Transverse colon (tissue), 4 donors: ENCODE measurements around the gene AGPAT3. TPM values are rescaled to one million over a fixed set of nuclear protein-coding genes. Genes with fewer than 3 reads are reported as not detected.

Experiments
- DNase-seq: peaks from one replicate; pipeline ENCODE4 v3.0.0-alpha.2; 2019
- H3K27ac ChIP-seq, 4 donors: fragments of 200-600 bp; sonication (generic); 2 replicates each; pipeline ENCODE4 v1.5.1; 2016 to 2018; ENCODE audit warnings: inconsistent platforms in 4 of 4
- H3K27me3 ChIP-seq: fragments of 200-600 bp; sonication (generic); 2 replicates; pipeline ENCODE4 v1.5.1; 2017; ENCODE audit warnings: inconsistent platforms
- H3K36me3 ChIP-seq, 4 donors: fragments of 200-600 bp; sonication (generic); 2 replicates each; pipeline ENCODE4 v1.5.1; 2017 to 2019; ENCODE audit warnings: inconsistent platforms in 4 of 4
- H3K4me1 ChIP-seq, 4 donors: fragments of 200-600 bp; sonication (generic); 2 replicates each; pipeline ENCODE4 v1.5.1; 2017 to 2020; ENCODE audit warnings: inconsistent platforms in 4 of 4
- H3K4me3 ChIP-seq, 4 donors: fragments of 200-600 bp; sonication (generic); 1 replicate in 1 of 4; 2 replicates in 3 of 4; pipeline versions ENCODE4 v1.5.1 to v1.6.1; 2017 to 2019; ENCODE audit warnings: inconsistent platforms in 4 of 4
- H3K9me3 ChIP-seq, 2 donors: fragments of 200-600 bp; sonication (generic); 2 replicates each; pipeline ENCODE4 v1.5.1; 2017 to 2019; ENCODE audit warnings: inconsistent platforms in 2 of 2
- EP300 ChIP-seq: sonication (generic); formaldehyde crosslinking; IDR thresholded peaks from one replicate; pipeline ENCODE4 v1.6.1; 2017; ENCODE audit warnings: antibody characterized with exemption, low read depth
- POLR2A ChIP-seq: fragments of 450-650 bp; IDR thresholded peaks from one replicate; pipeline ENCODE4 v1.6.1; 2016; ENCODE audit warnings: antibody characterized with exemption, mild to moderate bottlenecking, moderate library complexity
- POLR2AphosphoS5 ChIP-seq, 3 donors: sonication (generic); formaldehyde crosslinking; IDR thresholded peaks; one replicate each; pipeline ENCODE4 v1.6.1; 2016; ENCODE audit warnings: antibody characterized with exemption in 3 of 3
- WGBS, 2 donors: methylation state at CpG; one replicate each; pipeline ENCODE4 v1.1.5; 2018; ENCODE audit warnings: low coverage in 1 of 2; 5-methylcytosine and 5-hydroxymethylcytosine counted together
- in situ Hi-C, 4 donors: fragments of 200-750 bp; cut with MboI; loops; one replicate each; pipeline versions ENCODE4 v1.15.0 to v1.15.1; 2017; ENCODE audit warnings: low sequenced_read_pairs in 3 of 4, low pct_ligation_motif_present in 1 of 4, low pct_unique_long_range_greater_than_20kb in 1 of 4
- intact Hi-C: fragments of 100-400 bp; cut with DNase I; formaldehyde crosslinking; loops from one replicate; pipeline ENCODE4 v1.15.1; 2023; ENCODE audit warnings: low total_unique reads
- total RNA-seq, 4 donors: library from RNA; depleted of rRNA; stranded (reverse); fragments of >200 nt; gene quantifications; one replicate each; pipeline ENCODE4 v1.1.0, GENCODE V29; 2016
- TF ChIP-seq, protein P1 (sequence below), 5 experiments: fragments of 200-600 bp in 3 of 5; fragments of 450-650 bp in 2 of 5; sonication (generic) in 3 of 5; IDR thresholded peaks; 1 replicate in 2 of 5; 2 replicates in 3 of 5; pipeline ENCODE4 v1.5.1; 2016 to 2017; ENCODE audit warnings: antibody characterized with exemption in 5 of 5, inconsistent platforms in 3 of 5, mild to moderate bottlenecking in 2 of 5, moderate library complexity in 1 of 5

The AGPAT3 gene, protein sequence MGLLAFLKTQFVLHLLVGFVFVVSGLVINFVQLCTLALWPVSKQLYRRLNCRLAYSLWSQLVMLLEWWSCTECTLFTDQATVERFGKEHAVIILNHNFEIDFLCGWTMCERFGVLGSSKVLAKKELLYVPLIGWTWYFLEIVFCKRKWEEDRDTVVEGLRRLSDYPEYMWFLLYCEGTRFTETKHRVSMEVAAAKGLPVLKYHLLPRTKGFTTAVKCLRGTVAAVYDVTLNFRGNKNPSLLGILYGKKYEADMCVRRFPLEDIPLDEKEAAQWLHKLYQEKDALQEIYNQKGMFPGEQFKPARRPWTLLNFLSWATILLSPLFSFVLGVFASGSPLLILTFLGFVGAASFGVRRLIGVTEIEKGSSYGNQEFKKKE
- total RNA-seq = 100 to 1,000 TPM in 1 of 4 donors, 10 to 100 TPM in 3; 59.9 to 116 (median 85.3) TPM

DNA sequence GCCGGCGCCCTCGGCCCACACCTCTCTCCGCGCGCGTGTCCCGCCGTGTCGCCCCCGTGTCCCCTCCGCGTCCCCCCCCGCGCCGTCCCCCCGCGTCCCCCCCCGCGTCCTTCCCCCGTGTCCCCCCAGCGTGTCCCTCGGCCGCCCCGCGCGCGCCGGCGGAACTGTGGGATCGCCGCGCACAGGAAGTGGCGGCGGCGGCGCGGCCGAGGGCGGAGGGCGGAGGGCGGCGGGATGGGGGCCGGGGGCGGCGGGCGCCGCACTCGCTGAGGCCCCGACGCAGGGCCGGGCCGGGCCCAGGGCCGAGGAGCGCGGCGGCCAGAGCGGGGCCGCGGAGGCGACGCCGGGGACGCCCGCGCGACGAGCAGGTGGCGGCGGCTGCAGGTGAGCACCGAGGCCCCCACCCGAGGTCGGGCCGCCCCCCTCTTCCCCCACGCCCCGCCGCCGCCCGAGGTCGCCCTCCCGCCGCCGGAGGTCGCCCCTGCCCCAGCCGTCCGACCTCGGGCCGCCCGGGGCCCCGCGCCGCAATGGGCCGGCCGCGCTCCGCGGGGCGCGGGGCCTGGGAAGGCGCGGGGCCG is at the start of gene AGPAT3:
TSS of gene AGPAT3 (plus strand) at position 262 of the 578 bp plus-strand sequence. CDS start 94,459 bp downstream, outside the sequence.
- intact Hi-C loops = no loop called here
- no CpG with 5 or more reads among the region's 102 CpGs for WGBS, 2 donors
- Histone ChIP-seq H3K27ac (peak within 1 kb of the TSS; percentile 97 to 99 (median 98)), H3K4me1 (peaks cover 19 to 52% (median 26%) of the 10 kb centered on the region in 4 donors), H3K9me3 (no peaks in the 10 kb centered on the region), H3K36me3 (no peaks in the 10 kb centered on the region), H3K27me3 (no peaks in the 10 kb centered on the region), H3K4me3 (peak within 1 kb of the TSS; percentile 88 to 96 (median 94))
- no peak for TF ChIP-seq EP300
- TF ChIP-seq POLR2AphosphoS5 (IDR thresholded peaks at IDR 0.05) = no peak
- no peak for TF ChIP-seq POLR2A
- TF ChIP-seq, protein P1, sequence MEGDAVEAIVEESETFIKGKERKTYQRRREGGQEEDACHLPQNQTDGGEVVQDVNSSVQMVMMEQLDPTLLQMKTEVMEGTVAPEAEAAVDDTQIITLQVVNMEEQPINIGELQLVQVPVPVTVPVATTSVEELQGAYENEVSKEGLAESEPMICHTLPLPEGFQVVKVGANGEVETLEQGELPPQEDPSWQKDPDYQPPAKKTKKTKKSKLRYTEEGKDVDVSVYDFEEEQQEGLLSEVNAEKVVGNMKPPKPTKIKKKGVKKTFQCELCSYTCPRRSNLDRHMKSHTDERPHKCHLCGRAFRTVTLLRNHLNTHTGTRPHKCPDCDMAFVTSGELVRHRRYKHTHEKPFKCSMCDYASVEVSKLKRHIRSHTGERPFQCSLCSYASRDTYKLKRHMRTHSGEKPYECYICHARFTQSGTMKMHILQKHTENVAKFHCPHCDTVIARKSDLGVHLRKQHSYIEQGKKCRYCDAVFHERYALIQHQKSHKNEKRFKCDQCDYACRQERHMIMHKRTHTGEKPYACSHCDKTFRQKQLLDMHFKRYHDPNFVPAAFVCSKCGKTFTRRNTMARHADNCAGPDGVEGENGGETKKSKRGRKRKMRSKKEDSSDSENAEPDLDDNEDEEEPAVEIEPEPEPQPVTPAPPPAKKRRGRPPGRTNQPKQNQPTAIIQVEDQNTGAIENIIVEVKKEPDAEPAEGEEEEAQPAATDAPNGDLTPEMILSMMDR (IDR thresholded peaks at IDR 0.05) = no peak
- in situ Hi-C loops = no loop called here
- DNase-seq = no peak

DNA sequence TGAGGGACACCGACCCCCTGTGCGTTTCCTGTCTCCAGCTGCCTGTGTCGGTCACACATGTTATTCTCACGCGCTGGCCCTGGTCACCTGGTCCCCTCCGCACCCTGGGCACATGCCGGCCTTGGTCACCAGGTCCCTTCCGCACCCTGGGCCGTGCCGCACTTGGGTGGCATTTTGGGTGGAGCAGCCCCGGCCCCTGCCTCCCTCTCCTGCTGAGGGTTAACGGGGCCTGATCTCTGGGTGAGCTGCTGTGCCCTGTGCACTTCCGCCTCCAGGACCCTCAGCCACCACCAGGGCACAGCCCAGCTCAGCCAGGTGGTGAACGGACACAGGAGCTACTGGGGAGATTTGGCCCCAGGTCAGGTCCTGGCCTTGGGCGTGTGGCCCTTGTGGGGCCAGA is 49.0 kb upstream of the AGPAT3 start:
- in situ Hi-C loops (loop anchor here in 2 of 4 donors (25.0 kb wide), 2 partner anchors 121 to 171 kb away; no protein-coding TSS in a partner anchor), intact Hi-C loops (no loop called here)
- no peaks in the 10 kb centered on the region for H3K36me3 ChIP-seq
- no peaks in the 10 kb centered on the region for H3K9me3 ChIP-seq
- peaks cover 2 to 31% (median 21%) of the 10 kb centered on the region in 4 donors for H3K4me1 ChIP-seq
- H3K27me3 ChIP-seq = no peaks in the 10 kb centered on the region
- TF ChIP-seq EP300 = no peak
- TF ChIP-seq POLR2AphosphoS5 (IDR thresholded peaks at IDR 0.05) = no peak
- TF ChIP-seq POLR2A = no peak
- H3K27ac ChIP-seq = no peak overlapping the region
- no peak for DNase-seq
- WGBS, 2 donors = 86 to 89% methylated on average over 7 to 15 of the region's 15 CpGs
- H3K4me3 ChIP-seq = no peak overlapping the region

DNA sequence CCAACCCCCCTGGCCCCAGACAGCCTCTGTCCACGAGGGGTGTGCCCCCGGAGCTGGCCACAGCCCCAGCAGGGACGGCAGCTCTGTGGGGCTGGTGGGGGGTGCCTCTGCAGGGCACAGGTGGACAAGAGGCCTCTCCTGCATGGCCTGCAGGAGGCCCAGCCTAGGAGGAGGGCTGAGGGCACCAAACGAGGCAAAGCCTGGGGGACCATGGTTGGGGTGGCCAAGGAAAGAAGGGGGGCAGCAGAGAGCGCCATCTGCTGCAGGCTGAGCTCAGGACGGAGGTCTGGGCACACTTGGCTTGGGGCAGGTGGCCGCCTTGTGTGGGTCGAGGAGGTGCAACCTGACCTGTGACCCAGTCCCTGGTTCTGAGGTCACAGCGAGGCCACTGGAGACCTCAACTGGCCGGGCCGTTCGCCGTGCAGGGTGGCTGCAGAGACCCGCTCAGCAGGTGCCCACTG is 48.4 kb upstream of the AGPAT3 start:
- in situ Hi-C loops = loop anchor here in 2 of 4 donors (25.0 kb wide), 2 partner anchors 121 to 171 kb away; no protein-coding TSS in a partner anchor

DNA sequence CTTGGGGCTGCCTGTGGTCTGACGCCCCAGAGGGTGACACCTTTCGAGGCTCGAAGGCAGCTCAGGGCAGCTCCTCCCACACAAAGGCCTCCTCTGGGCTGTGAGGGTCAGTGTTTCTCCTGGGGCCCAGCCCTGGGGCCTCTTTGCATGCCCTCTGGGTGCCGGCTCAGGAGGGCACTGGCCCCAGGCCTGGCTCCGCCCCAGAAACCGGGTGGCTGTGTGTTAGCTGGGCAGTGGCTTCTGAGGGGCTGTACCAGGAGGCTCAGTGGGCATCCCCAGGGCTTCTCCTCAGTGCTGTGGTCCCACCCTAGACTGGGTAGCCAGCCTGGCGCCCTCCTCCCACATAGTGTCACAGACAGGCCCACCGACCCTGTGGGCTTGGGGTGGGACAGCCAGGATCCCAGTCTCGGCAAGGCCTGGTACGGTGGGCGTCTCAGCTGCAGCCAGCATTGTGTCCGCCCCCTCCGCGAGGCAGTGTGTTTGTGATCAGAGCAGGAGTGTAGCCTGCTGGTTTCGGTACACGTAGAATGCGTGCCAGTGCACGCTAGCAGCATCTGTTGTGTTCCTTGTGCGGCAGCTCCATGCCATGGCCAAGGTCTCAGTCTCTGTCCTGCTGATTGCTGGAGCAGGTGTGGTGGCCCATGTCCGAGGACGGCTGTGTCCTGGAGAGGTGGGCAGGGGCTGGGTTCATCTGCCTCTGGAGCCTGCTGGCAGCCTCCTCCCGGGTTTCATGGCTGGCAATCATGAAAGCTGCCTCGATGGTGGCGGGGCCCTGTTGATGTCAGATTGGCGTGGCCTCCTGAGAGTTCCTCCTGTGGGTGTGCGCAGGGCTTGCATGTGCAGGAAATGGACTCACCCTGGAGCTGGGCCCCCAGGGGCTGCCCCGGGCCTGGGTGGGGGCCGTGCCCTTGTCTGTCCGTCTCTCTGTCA is 47.6 kb upstream of the AGPAT3 start:
- no peaks in the 10 kb centered on the region for H3K27me3 ChIP-seq
- H3K9me3 ChIP-seq = no peaks in the 10 kb centered on the region
- no peak overlapping the region for H3K4me3 ChIP-seq
- peaks cover 0 to 16% (median 8%) of the 10 kb centered on the region in 4 donors for H3K4me1 ChIP-seq
- H3K36me3 ChIP-seq = no peaks in the 10 kb centered on the region
- in situ Hi-C loops (loop anchor here in 2 of 4 donors (25.0 kb wide), 2 partner anchors 120 to 170 kb away; no protein-coding TSS in a partner anchor), intact Hi-C loops (no loop called here)
- no peak for TF ChIP-seq POLR2AphosphoS5 (IDR thresholded peaks at IDR 0.05)
- TF ChIP-seq, protein P1 (IDR thresholded peaks at IDR 0.05) = no peak
- no peak for TF ChIP-seq POLR2A
- no peak for TF ChIP-seq EP300
- 81% methylated on average over 26 of the region's 29 CpGs; no CpG with 5 or more reads in 1 of the 2 donors for WGBS, 2 donors
- no peak overlapping the region for H3K27ac ChIP-seq
- DNase-seq = no peak

More for the DNA sequence above, 48.4 kb upstream of the AGPAT3 start:
- no peak overlapping the region for H3K27ac ChIP-seq
- no peaks in the 10 kb centered on the region for H3K27me3 ChIP-seq
- H3K4me1 ChIP-seq = peaks cover 0 to 24% (median 15%) of the 10 kb centered on the region in 4 donors
- no peak overlapping the region for H3K4me3 ChIP-seq
- TF ChIP-seq POLR2AphosphoS5 (IDR thresholded peaks at IDR 0.05) (no peak), POLR2A (no peak), EP300 (no peak)
- TF ChIP-seq, protein P1 (IDR thresholded peaks at IDR 0.05) = no peak
- DNase-seq = no peak
- intact Hi-C loops = no loop called here
- 73% methylated on average over 13 of the region's 14 CpGs; no CpG with 5 or more reads in 1 of the 2 donors for WGBS, 2 donors
- H3K9me3 ChIP-seq = no peaks in the 10 kb centered on the region
- H3K36me3 ChIP-seq = no peaks in the 10 kb centered on the region
